ENCODE data around the gene MISP3. TPM values are rescaled to one million over a fixed set of nuclear protein-coding genes. Genes with fewer than 3 reads are reported as not detected.

Gene MISP3
- total RNA-seq, 1 experiment from 2014 or later: 3.2 TPM

- TF ChIP-seq ELF4 (CRISPR knock-in tag; IDR thresholded peaks at IDR 0.05; ENCODE audit: low read depth): no peak
- TF ChIP-seq RORB (CRISPR knock-in tag; IDR thresholded peaks at IDR 0.05): no peak
- no peak for TF ChIP-seq MYBL2 (CRISPR knock-in tag; IDR thresholded peaks at IDR 0.05)
- no peak for TF ChIP-seq USF2 (CRISPR knock-in tag; IDR thresholded peaks at IDR 0.05)
- no peak for TF ChIP-seq ZSCAN18 (CRISPR knock-in tag; IDR thresholded peaks at IDR 0.05)
- no peak for TF ChIP-seq E2F5 (CRISPR knock-in tag; IDR thresholded peaks at IDR 0.05)
- TF ChIP-seq SOX15 (CRISPR knock-in tag; IDR thresholded peaks at IDR 0.05): no peak
- no peak for TF ChIP-seq ZBTB21 (CRISPR knock-in tag; IDR thresholded peaks at IDR 0.05; ENCODE audit: borderline replicate concordance)
- no peak for TF ChIP-seq ATF3 (CRISPR knock-in tag; conservative IDR thresholded peaks at IDR 0.05)
- no peak for TF ChIP-seq ZNF396 (CRISPR knock-in tag; IDR thresholded peaks at IDR 0.05; ENCODE audit: borderline replicate concordance)
- no peak for TF ChIP-seq OVOL2 (CRISPR knock-in tag; IDR thresholded peaks at IDR 0.05; ENCODE audit: borderline replicate concordance)
- TF ChIP-seq CTCF (IDR thresholded peaks at IDR 0.05): no peak
- no peak for TF ChIP-seq AR (CRISPR knock-in tag; IDR thresholded peaks at IDR 0.05)
- TF ChIP-seq ZNF138 (CRISPR knock-in tag; conservative IDR thresholded peaks at IDR 0.05): no peak
- TF ChIP-seq EMX1 (CRISPR knock-in tag; IDR thresholded peaks at IDR 0.05): no peak
- TF ChIP-seq ZNF425 (CRISPR knock-in tag; conservative IDR thresholded peaks at IDR 0.05): no peak
- no peak overlapping the region for H3K4me3 Mint-ChIP-seq
- 0 out of 2 replicates have a peak, but pooled peaks cover 7% of the 10 kb centered on the region for H3K27me3 Mint-ChIP-seq (ENCODE audit: low read depth)
- H3K36me3 Mint-ChIP-seq: peaks cover 12% of the 10 kb centered on the region
- no peak for DNase-seq (ENCODE audit: low spot score)
- ChIA-PET POLR2A (no interaction called here), CTCF (no interaction called here)
- ATAC-seq: no peak
- H3K9me3 Mint-ChIP-seq: no peaks in the 10 kb centered on the region
- H3K27ac Mint-ChIP-seq: no peak overlapping the region
- peaks cover 20% of the 10 kb centered on the region for H3K4me1 Mint-ChIP-seq
These were observed 47.3 kb downstream of the MISP3 start for GRCh38 chr19:14119644-14120496.
